Neural crest cell (in vitro differentiated cells): ENCODE results near the gene MAPKAPK5. TPM values are rescaled to one million over a fixed set of nuclear protein-coding genes. Genes with fewer than 3 reads are reported as not detected.

Source experiments
- DNase-seq: peaks from one replicate; pipeline ENCODE4 v3.0.0; 2021; ENCODE audit warnings: low read depth, mixed read lengths, low spot score
- H3K27ac Mint-ChIP-seq: one replicate; pipeline ENCODE4 v1.8.0; 2021; ENCODE audit warnings: mild to moderate bottlenecking, mixed read lengths; ENCODE audit not compliant: unreplicated experiment
- H3K27me3 Mint-ChIP-seq: 2 replicates; pipeline ENCODE4 v1.8.0; 2021; ENCODE audit warnings: low read depth, mild to moderate bottlenecking, mixed read lengths
- H3K36me3 Mint-ChIP-seq: 2 replicates; pipeline ENCODE4 v1.8.0; 2021; ENCODE audit warnings: low read depth, mild to moderate bottlenecking, mixed read lengths
- H3K4me1 Mint-ChIP-seq: 2 replicates; pipeline ENCODE4 v1.8.0; 2021; ENCODE audit warnings: mixed read lengths
- H3K4me3 Mint-ChIP-seq: one replicate; pipeline ENCODE4 v1.8.0; 2021; ENCODE audit warnings: mild to moderate bottlenecking, mixed read lengths
- H3K9me3 Mint-ChIP-seq: 2 replicates; pipeline ENCODE4 v1.8.0; 2021; ENCODE audit warnings: mixed read lengths
- total RNA-seq: library from RNA; stranded (reverse); gene quantifications from 2 replicates; pipeline ENCODE4 v1.2.1, GENCODE V29; 2021
- TF ChIP-seq, protein P1 (sequence below): fragments of 200-600 bp; sonication (generic); conservative IDR thresholded peaks from 2 replicates; pipeline ENCODE4 v1.5.0; 2021; ENCODE audit warnings: antibody characterized with exemption, mild to moderate bottlenecking

The MAPKAPK5 gene
- total RNA-seq, 1 donor from 2014 or later: 83.1 TPM

DNA sequence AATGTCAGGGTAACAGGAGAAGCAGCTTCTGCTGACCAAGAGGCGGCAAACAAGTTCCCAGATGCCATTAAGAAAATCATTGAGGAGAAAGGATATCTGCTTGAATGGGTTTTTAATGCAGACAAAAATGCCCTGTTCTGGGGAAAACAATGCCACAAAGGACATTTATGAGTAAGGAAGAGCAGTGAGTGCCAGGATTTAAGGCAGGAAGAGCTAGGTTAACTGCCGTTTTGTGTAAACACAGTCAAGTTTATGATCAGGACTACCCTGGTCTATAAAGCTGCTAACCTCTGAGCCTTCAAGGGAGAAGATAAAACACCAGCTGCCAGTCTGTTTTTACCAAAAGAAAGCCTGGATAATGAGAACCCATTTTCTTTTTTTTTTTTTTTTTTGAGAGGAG is 8.5 kb downstream of the MAPKAPK5 start:
- TF ChIP-seq, protein P1, sequence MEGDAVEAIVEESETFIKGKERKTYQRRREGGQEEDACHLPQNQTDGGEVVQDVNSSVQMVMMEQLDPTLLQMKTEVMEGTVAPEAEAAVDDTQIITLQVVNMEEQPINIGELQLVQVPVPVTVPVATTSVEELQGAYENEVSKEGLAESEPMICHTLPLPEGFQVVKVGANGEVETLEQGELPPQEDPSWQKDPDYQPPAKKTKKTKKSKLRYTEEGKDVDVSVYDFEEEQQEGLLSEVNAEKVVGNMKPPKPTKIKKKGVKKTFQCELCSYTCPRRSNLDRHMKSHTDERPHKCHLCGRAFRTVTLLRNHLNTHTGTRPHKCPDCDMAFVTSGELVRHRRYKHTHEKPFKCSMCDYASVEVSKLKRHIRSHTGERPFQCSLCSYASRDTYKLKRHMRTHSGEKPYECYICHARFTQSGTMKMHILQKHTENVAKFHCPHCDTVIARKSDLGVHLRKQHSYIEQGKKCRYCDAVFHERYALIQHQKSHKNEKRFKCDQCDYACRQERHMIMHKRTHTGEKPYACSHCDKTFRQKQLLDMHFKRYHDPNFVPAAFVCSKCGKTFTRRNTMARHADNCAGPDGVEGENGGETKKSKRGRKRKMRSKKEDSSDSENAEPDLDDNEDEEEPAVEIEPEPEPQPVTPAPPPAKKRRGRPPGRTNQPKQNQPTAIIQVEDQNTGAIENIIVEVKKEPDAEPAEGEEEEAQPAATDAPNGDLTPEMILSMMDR: no peak
- Mint-ChIP-seq H3K4me1 (no peaks in the 10 kb centered on the region), H3K27ac (peak overlapping the region; percentile 16), H3K9me3 (peaks cover 2% of the 10 kb centered on the region), H3K27me3 (no peaks in the 10 kb centered on the region), H3K4me3 (no peak overlapping the region), H3K36me3 (peaks cover 8% of the 10 kb centered on the region)
- no peak for DNase-seq

DNA sequence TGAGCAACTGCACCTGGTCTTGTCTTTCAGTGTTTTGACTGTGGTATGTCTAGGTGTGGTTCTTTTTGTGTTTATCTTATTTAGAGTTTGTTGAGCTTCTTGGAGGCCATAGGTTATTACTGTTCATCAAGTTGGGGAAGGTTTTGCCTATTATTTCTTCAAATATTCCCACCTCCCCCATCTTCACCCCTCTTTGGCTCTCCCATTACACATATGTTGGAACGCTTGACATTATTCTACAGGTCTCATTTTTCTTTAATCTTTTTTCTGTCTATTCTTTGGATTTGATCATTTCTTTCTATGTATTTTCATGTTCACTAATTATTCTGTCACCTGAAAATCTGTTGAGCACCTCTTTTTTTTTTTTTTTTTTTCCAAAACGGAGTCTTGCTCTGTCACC is 16.2 kb downstream of the MAPKAPK5 start:
- H3K27me3 Mint-ChIP-seq: no peaks in the 10 kb centered on the region
- no peaks in the 10 kb centered on the region for H3K9me3 Mint-ChIP-seq
- no peak overlapping the region for H3K27ac Mint-ChIP-seq
- H3K36me3 Mint-ChIP-seq: peaks cover 17% of the 10 kb centered on the region
- TF ChIP-seq, protein P1: no peak
- no peak overlapping the region for H3K4me3 Mint-ChIP-seq
- DNase-seq: no peak
- peaks cover 4% of the 10 kb centered on the region for H3K4me1 Mint-ChIP-seq

DNA sequence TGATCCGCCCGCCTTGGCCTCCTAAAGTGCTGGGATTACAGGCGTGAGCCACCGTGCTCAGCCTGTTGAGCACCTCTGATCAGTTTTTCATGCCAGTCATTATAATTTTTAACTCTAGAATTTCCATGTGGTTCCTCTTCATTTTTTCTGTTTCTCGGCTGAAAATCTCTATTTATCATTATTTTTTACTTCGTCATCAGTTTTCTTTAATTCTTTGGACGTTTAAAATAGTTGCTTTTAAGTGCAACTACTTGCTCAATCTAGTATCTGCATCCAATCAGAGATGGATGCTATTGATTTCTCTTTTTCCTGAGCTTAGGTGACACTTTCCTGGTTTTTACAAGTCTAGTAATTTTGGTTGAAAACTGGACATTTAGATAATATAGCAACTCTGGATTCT is 16.8 kb downstream of the MAPKAPK5 start:
- no peak for DNase-seq
- no peaks in the 10 kb centered on the region for H3K9me3 Mint-ChIP-seq
- peaks cover 4% of the 10 kb centered on the region for H3K4me1 Mint-ChIP-seq
- no peaks in the 10 kb centered on the region for H3K27me3 Mint-ChIP-seq
- TF ChIP-seq, protein P1: no peak
- H3K36me3 Mint-ChIP-seq: peaks cover 17% of the 10 kb centered on the region
- no peak overlapping the region for H3K27ac Mint-ChIP-seq
- H3K4me3 Mint-ChIP-seq: no peak overlapping the region

DNA sequence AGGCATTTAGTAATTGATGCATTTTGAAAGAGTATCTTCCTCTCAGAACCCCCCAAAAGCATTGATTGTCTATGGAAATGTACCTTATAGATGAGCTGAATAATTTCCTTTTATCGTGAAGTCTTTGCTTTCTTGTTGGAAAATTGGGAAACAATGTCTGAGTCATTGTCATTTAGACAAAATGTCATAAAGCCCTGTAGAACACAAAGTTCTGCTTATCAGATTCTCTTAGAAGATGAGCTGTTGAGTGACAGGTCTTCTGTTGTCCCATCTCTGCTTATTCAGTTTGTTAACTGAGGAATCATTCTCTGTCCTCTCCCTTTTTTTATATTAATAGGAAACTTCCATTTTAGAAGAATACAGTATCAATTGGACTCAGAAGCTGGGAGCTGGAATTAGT is 22.9 kb downstream of the MAPKAPK5 start:
- H3K36me3 Mint-ChIP-seq: peaks cover 12% of the 10 kb centered on the region
- H3K4me3 Mint-ChIP-seq: no peak overlapping the region
- H3K27ac Mint-ChIP-seq: no peak overlapping the region
- no peak for DNase-seq
- no peaks in the 10 kb centered on the region for H3K9me3 Mint-ChIP-seq
- peaks cover 21% of the 10 kb centered on the region for H3K4me1 Mint-ChIP-seq
- no peaks in the 10 kb centered on the region for H3K27me3 Mint-ChIP-seq
- TF ChIP-seq, protein P1: no peak

DNA sequence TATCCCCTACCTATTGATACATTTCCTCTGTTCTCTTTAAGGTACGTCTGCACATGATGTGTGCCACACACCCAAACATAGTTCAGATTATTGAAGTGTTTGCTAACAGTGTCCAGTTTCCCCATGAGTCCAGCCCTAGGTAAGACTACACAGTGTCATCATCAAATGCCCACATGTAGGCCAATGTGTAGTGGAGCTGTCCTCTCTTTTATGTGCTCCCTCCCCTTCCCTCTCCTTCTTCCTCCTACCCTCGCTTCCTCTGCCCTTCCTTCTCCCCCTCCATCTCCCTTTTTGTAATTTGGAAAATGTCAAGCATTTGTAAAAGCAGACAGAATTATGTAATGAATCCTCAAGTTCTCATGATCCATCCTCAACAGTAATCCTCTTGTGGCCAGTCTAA is 25.5 kb downstream of the MAPKAPK5 start:
- TF ChIP-seq, protein P1: no peak
- Mint-ChIP-seq H3K9me3 (no peaks in the 10 kb centered on the region), H3K4me1 (peaks cover 17% of the 10 kb centered on the region), H3K4me3 (no peak overlapping the region), H3K36me3 (peaks cover 21% of the 10 kb centered on the region), H3K27me3 (no peaks in the 10 kb centered on the region), H3K27ac (no peak overlapping the region)
- no peak for DNase-seq
